ENCODE measurements around the gene RASA1.

The RASA1 gene

GRCh38 chr5:87347841-87348240 is 80.2 kb downstream of the RASA1 start:
- Histone ChIP-seq H3K27me3 (replicated peaks; ENCODE audit: control insufficient read depth, insufficient read depth, low read length) (no peaks in the 10 kb centered on the region), H3K36me3 (ENCODE audit: control insufficient read depth, insufficient read depth, low read length) (no peaks in the 10 kb centered on the region), H3K4me3 (replicated peaks; ENCODE audit: low read depth, low read length) (no peak overlapping the region)
- DNase-seq (ENCODE audit: extremely low read depth, insufficient read length) = no peak
- TF ChIP-seq, protein P1, sequence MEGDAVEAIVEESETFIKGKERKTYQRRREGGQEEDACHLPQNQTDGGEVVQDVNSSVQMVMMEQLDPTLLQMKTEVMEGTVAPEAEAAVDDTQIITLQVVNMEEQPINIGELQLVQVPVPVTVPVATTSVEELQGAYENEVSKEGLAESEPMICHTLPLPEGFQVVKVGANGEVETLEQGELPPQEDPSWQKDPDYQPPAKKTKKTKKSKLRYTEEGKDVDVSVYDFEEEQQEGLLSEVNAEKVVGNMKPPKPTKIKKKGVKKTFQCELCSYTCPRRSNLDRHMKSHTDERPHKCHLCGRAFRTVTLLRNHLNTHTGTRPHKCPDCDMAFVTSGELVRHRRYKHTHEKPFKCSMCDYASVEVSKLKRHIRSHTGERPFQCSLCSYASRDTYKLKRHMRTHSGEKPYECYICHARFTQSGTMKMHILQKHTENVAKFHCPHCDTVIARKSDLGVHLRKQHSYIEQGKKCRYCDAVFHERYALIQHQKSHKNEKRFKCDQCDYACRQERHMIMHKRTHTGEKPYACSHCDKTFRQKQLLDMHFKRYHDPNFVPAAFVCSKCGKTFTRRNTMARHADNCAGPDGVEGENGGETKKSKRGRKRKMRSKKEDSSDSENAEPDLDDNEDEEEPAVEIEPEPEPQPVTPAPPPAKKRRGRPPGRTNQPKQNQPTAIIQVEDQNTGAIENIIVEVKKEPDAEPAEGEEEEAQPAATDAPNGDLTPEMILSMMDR (IDR thresholded peaks at IDR 0.05; ENCODE audit: insufficient read depth, low read length, poor library complexity, severe bottlenecking) = no peak

- no peak for DNase-seq (ENCODE audit: extremely low read depth, insufficient read length)
- TF ChIP-seq, protein P1 (IDR thresholded peaks at IDR 0.05; ENCODE audit: insufficient read depth, low read length, poor library complexity, severe bottlenecking) = no peak
- no peaks in the 10 kb centered on the region for H3K27me3 ChIP-seq (replicated peaks; ENCODE audit: control insufficient read depth, insufficient read depth, low read length)
- H3K36me3 ChIP-seq (ENCODE audit: control insufficient read depth, insufficient read depth, low read length) = no peaks in the 10 kb centered on the region
- H3K4me3 ChIP-seq (replicated peaks; ENCODE audit: low read depth, low read length) = no peak overlapping the region
Observed at GRCh38 chr5:87354496-87354895, 86.8 kb downstream of the RASA1 start.

DNA sequence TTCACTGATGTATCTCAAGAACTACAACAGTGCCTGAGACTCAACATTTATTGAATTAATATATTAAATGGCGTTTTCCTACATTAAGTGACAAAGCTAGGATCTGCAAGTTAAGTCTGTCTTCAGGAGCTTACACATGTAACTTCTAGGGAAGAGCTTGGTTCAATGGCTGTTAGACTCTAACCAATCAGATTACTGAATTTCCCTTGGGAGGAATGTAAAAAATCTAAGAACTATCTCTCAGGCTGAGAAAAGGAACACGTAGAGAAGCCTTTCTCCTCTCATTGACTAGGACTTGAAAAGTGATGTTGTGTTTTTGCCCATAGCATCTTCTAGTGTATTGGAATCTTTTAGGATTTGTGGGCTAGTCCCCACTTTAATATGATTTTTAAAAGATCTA is 91.4 kb downstream of the RASA1 start:
- H3K27me3 ChIP-seq (replicated peaks; ENCODE audit: control insufficient read depth, insufficient read depth, low read length) = no peaks in the 10 kb centered on the region
- no peak overlapping the region for H3K4me3 ChIP-seq (replicated peaks; ENCODE audit: low read depth, low read length)
- TF ChIP-seq, protein P1 (IDR thresholded peaks at IDR 0.05; ENCODE audit: insufficient read depth, low read length, poor library complexity, severe bottlenecking) = no peak
- DNase-seq (ENCODE audit: extremely low read depth, insufficient read length) = no peak
- H3K36me3 ChIP-seq (ENCODE audit: control insufficient read depth, insufficient read depth, low read length) = no peaks in the 10 kb centered on the region; the same call in 1 of the 2 replicates

- DNase-seq (ENCODE audit: extremely low read depth, insufficient read length) = no peak
Observed at GRCh38 chr5:87360132-87360531, 92.4 kb downstream of the RASA1 start.

GRCh38 chr5:87361031-87361445 is 93.4 kb downstream of the RASA1 start:
- TF ChIP-seq, protein P1 (IDR thresholded peaks at IDR 0.05; ENCODE audit: insufficient read depth, low read length, poor library complexity, severe bottlenecking) = no peak
- Histone ChIP-seq H3K4me3 (replicated peaks; ENCODE audit: low read depth, low read length) (no peak overlapping the region), H3K27me3 (replicated peaks; ENCODE audit: control insufficient read depth, insufficient read depth, low read length) (no peaks in the 10 kb centered on the region), H3K36me3 (ENCODE audit: control insufficient read depth, insufficient read depth, low read length) (no peaks in the 10 kb centered on the region; the same call in 1 of the 2 replicates)
- no peak for DNase-seq (ENCODE audit: extremely low read depth, insufficient read length)

More at GRCh38 chr5:87360132-87360531, 92.4 kb downstream of the RASA1 start:
- Histone ChIP-seq H3K36me3 (ENCODE audit: control insufficient read depth, insufficient read depth, low read length) (no peaks in the 10 kb centered on the region; the same call in 1 of the 2 replicates), H3K4me3 (replicated peaks; ENCODE audit: low read depth, low read length) (no peak overlapping the region), H3K27me3 (replicated peaks; ENCODE audit: control insufficient read depth, insufficient read depth, low read length) (no peaks in the 10 kb centered on the region)
- TF ChIP-seq, protein P1 (IDR thresholded peaks at IDR 0.05; ENCODE audit: insufficient read depth, low read length, poor library complexity, severe bottlenecking) = no peak

All from GM06990 (cell line).